Activated CD4-positive, alpha-beta T cell treated with anti-CD3 and anti-CD28 coated beads, Interleukin-2, amount 50 U/mL, for 48 hours (primary cell): Measurements from ENCODE around the gene FOXR1.
A peak's percentile ranks its signal among the peaks of the same experiment; 100 is the strongest.
"Not testable (repeated sequence)": the region's sequence is repeated elsewhere in the genome, so short reads cannot be mapped to it uniquely, and the experiment has no call there.

ENCODE experiments used
- DNase-seq, 2 experiments: peaks; one replicate each; pipeline ENCODE4 v3.0.0-alpha.2; 2020

Gene FOXR1

GRCh38 chr11:118947091-118947490 lies 24.5 kb upstream of the FOXR1 start:
- DNase-seq = no peak

- DNase-seq = no peak
Measured at GRCh38 chr11:118948000-118948399, 23.6 kb upstream of the FOXR1 start.

- DNase-seq = no peak
Measured at GRCh38 chr11:118953265-118953664, 18.3 kb upstream of the FOXR1 start.

DNA sequence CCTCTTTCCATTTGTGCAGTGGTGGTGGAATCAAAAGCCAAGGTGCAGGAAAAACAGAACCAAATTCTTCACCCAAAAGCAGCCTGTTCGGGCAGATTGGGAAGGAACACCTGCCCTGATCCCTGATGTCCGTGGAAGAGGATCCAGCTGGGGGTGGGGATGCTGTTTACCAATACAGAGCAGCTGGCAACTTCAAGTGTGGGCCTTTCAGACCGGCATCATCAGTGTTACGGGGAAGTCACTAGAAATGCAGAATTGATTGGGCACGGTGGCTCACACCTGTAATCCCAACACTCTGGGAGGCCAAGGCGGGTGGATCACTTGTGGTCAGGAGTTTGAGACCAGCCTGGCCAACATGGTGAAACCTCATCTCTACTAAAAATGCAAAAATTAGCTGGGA lies 17.6 kb upstream of the FOXR1 start:
- not testable (repeated sequence) for DNase-seq

- DNase-seq = peak; percentile 94 to 95
Measured at GRCh38 chr11:118956094-118956846, 15.3 kb upstream of the FOXR1 start, which contains the start of gene UPK2. Gene UPK2, plus strand, starts transcription at chr11:118956298. Its CDS starts 53 bp downstream, at chr11:118956351.

DNA sequence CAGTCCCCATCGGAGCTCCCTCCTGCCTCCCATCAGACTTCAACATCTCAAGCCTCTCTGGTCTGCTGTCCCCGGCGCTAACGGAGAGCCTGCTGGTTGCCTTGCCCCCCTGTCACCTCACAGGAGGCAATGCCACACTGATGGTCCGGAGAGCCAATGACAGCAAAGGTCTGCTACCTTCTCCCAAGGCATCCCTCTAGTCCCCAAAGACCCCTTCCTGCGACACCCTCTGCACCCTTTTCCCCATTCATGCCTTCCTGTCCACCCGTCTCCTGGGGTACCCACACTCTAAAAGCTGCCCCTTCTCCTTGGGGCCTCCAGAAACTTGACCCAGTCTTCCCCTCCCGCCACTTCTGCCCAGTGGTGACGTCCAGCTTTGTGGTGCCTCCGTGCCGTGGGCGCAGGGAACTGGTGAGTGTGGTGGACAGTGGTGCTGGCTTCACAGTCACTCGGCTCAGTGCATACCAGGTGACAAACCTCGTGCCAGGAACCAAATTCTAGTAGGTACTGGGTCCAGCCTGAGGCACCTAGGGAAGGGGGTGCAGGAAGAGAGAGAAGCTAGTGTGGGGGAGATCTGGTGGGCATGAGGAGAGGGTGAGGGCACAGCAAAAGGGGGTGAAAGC lies 14.6 kb upstream of the FOXR1 start:
- DNase-seq = no peak

- no peak for DNase-seq
Measured at GRCh38 chr11:118957549-118957948, 14.0 kb upstream of the FOXR1 start.

DNA sequence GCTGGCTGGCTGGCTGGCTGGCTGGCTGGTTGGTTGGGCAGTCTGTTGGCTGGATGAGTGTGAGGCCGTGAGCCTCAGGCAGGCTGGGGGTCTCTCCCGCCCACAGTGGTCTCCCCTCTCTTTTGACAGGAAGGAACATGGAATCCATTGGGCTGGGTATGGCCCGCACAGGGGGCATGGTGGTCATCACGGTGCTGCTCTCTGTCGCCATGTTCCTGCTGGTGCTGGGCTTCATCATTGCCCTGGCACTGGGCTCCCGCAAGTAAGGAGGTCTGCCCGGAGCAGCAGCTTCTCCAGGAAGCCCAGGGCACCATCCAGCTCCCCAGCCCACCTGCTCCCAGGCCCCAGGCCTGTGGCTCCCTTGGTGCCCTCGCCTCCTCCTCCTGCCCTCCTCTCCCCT lies 13.6 kb upstream of the FOXR1 start:
- DNase-seq = no peak

DNA sequence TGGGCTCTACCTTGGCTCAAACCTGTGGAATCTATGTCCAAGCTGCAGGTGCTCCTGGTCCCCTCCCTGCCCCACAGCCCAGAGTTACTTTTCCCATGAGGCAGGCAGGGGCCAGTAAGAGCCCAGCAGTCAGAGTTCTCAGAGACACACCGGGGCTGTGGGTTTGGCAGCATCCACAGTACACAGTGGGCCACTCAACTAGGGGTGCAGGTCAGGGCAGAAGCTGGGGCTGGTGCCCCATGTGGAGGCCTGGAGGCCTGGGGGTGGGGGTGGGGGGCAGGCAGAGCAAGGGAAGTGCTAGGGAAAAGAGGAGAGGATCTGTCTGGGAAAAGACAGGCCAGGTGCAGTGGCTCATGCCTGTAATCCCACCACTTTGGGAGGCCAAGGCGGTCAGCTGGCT lies 13.0 kb upstream of the FOXR1 start:
- no peak for DNase-seq

GRCh38 chr11:118961189-118961588 lies 10.4 kb upstream of the FOXR1 start:
- no peak for DNase-seq

DNA sequence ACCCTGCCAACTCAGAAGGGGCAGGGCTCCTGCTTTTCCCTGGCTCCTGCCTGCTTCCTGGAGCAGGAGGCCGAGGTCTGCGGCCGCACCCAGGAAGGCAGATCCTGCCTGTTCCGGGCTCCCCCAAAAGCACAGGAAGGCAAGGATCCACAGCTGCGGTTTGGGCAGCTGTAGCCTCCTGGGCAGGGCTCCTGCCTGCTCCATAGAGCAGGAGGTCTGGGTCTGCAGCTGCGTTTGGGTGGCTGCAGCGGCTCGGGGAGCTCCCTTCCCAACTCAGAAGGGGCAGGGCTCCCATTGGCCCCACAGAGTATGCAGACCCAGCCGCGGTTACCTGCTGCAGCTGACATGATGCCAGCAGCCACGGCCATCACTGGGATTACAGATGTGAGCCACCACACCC lies 10.0 kb upstream of the FOXR1 start:
- DNase-seq = no peak

GRCh38 chr11:118969508-118969907 lies 2.1 kb upstream of the FOXR1 start:
- not testable (repeated sequence) for DNase-seq

DNA sequence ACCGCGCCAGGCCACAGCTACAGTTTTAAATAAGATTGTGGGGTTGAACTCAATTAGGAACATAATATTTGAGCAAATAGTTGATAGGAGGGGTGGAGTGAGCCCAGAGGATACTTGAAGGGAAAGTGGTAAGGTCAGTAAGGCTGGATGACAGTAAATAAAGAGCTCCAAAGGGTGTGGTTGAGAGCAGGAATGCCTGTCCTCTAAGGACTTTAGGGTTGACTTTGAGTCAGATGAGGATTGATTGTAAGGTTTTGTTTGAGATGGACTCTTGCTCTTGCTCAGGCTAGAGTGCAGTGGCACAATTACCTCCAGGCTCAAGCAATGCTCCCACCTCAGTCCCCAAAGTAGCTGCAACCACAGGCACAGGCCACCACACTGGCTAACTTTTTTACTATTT lies 2.4 kb downstream of the FOXR1 start:
- no peak for DNase-seq

GRCh38 chr11:118975771-118976709 lies 4.5 kb downstream of the FOXR1 start:
- DNase-seq = no peak

GRCh38 chr11:118979434-118979833 lies 7.9 kb downstream of the FOXR1 start:
- DNase-seq = no peak

DNA sequence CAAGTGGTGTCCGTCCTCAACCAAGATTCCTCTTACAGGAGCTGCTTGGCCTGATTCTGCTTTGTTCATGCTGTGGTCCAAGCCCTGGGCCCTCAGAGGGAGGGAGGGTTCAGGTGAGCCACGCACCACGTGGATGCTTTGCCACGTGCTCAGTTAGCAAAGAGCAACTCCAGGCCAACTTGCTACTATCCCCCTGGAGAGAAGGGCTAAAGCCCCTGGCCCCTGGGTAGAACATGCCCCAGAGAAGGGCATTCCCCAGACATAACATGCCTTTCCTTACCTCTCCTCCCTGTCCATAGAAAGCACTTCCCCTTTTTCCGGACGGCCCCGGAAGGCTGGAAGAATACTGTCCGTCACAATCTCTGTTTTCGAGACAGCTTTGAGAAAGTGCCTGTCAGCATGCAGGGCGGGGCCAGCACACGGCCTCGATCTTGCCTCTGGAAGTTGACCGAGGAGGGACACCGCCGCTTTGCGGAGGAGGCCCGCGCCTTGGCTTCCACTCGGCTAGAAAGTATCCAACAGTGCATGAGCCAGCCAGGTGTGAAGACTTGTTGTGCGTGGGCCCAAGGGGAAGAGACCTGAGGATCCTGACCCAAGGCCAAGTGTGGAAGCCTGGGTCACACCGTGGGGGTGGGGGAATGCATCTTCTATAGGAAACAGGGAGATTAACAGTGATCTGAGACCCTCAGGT lies 8.8 kb downstream of the FOXR1 start:
- DNase-seq = no peak

DNA sequence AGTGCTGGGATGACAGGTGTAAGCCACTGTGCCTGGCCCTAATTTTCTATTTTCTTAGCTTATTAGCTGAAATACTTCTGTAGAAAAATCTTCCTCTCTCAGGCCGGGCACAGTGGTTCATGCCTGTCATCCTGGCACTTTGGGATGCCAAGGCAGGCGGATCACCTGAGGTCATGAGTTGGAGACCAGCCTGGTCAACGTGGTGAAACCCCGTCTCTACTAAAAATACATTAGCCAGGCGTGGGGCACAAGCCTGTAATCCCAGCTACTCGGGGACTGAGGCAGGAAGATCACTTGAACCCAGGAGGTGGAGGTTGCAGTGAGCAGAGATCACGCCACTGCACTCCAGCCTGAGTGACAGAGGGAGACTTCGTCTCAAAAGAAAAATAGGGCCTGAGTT lies 12.8 kb downstream of the FOXR1 start:
- not testable (repeated sequence) for DNase-seq

- no peak for DNase-seq
Measured at GRCh38 chr11:118984825-118985224, 13.3 kb downstream of the FOXR1 start.

GRCh38 chr11:118988280-118988679 lies 16.7 kb downstream of the FOXR1 start:
- no peak for DNase-seq

DNA sequence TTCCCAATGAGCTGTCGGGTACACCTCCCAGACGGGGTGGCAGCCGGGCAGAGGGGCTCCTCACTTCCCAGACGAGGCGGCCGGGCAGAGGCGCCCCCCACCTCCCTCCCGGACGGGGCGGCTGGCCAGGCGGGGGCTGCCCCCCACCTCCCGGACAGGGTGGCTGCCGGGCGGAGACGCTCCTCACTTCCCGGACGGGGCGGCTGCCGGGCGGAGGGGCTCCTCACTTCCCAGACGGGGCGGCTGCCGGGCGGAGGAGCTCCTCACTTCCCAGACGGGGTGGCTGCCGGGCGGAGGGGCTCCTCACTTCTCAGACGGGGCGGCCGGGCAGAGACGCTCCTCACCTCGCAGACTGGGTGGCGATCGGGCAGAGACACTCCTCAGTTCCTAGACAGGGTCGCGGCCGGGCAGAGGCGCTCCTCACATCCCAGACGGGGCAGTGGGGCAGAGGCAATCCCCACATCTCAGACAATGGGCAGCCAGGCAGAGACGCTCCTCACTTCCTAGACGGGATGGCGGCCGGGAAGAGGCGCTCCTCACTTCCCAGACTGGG lies 20.0 kb downstream of the FOXR1 start:
- DNase-seq = not testable (repeated sequence)

- DNase-seq = peak; percentile 43 to 61
Measured at GRCh38 chr11:118996926-118997626, 25.5 kb downstream of the FOXR1 start.
